Brain microvascular endothelial cell (primary cell): Measurements from ENCODE around the gene NEFH.
A peak's percentile ranks its signal among the peaks of the same experiment; 100 is the strongest.

ENCODE experiments used
- DNase-seq: peaks from one replicate; pipeline ENCODE4 v3.0.0-alpha.2; 2020
- H3K27ac ChIP-seq: fragments of 250-450 bp; sonication (Bioruptor Pico); 2 replicates; pipeline ENCODE4 v1.5.1; 2020; ENCODE audit warnings: mild to moderate bottlenecking, moderate library complexity
- H3K27me3 ChIP-seq: fragments of 250-450 bp; sonication (Bioruptor Pico); replicated peaks from 2 replicates; pipeline ENCODE4 v1.5.1; 2020; ENCODE audit warnings: mild to moderate bottlenecking
- H3K36me3 ChIP-seq: fragments of 250-450 bp; sonication (Bioruptor Pico); replicated peaks from 2 replicates; pipeline ENCODE4 v1.5.1; 2020; ENCODE audit warnings: mild to moderate bottlenecking
- H3K4me3 ChIP-seq: 2 replicates; pipeline ENCODE4 v1.5.1; 2011; ENCODE audit warnings: low read depth, mild to moderate bottlenecking, control low read depth, low read length, moderate library complexity
- CTCF ChIP-seq: IDR thresholded peaks from 2 replicates; pipeline ENCODE4 v1.5.1; 2011; ENCODE audit warnings: low read depth, mild to moderate bottlenecking, moderate library complexity, low read length, control low read depth, inconsistent platforms; ENCODE audit errors: missing control alignments
- in situ Hi-C: cut with HindIII; loops from 2 replicates; pipeline ENCODE4 v1.10.0; 2017; ENCODE audit warnings: low sequenced_read_pairs, low pct_ligation_motif_present

NEFH gene

GRCh38 chr22:29470159-29470855 lies 9.7 kb upstream of the NEFH start:
- in situ Hi-C loops: no loop called here
- H3K4me3 ChIP-seq: peak overlapping the region; percentile 41
- H3K36me3 ChIP-seq: no peaks in the 10 kb centered on the region
- H3K27me3 ChIP-seq: peaks cover 16% of the 10 kb centered on the region
- H3K27ac ChIP-seq: no peak overlapping the region
- DNase-seq: peak; percentile 37
- TF ChIP-seq CTCF: peak; percentile 91

- no peaks in the 10 kb centered on the region for H3K36me3 ChIP-seq
- H3K27ac ChIP-seq: no peak overlapping the region
- H3K4me3 ChIP-seq: no peak overlapping the region
- no peak for TF ChIP-seq CTCF
- H3K27me3 ChIP-seq: peaks cover 23% of the 10 kb centered on the region
- DNase-seq: no peak
- in situ Hi-C loops: no loop called here
These were observed 7.0 kb upstream of the NEFH start for GRCh38 chr22:29473001-29473400.

GRCh38 chr22:29475550-29475949 lies 4.5 kb upstream of the NEFH start:
- Histone ChIP-seq H3K27me3 (peaks cover 30% of the 10 kb centered on the region), H3K36me3 (no peaks in the 10 kb centered on the region), H3K4me3 (no peak overlapping the region), H3K27ac (no peak overlapping the region)
- TF ChIP-seq CTCF: no peak
- in situ Hi-C loops: no loop called here
- DNase-seq: no peak

DNA sequence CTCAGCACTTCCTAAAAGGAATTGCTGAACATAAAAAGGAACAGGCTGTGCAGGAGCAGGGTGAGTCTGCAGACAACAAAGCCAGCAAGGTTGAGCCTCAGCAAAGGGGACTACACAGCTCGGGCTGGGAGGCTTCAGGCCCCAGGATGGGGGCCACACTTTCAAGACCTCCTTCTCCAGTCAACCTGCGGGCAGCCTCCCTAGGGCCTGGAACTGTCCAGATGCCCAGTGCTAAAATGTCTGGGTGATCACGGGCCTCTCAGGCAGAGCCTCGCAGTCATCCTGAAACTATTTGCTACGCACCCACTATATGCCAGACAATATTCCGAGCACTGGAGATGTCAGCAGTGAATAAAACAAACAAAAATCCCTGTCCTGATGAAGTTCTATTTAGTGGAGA lies 3.9 kb upstream of the NEFH start:
- H3K4me3 ChIP-seq: no peak overlapping the region
- DNase-seq: no peak
- in situ Hi-C loops: no loop called here
- TF ChIP-seq CTCF: no peak
- no peak overlapping the region for H3K27ac ChIP-seq
- H3K27me3 ChIP-seq: peaks cover 36% of the 10 kb centered on the region
- H3K36me3 ChIP-seq: no peaks in the 10 kb centered on the region

DNA sequence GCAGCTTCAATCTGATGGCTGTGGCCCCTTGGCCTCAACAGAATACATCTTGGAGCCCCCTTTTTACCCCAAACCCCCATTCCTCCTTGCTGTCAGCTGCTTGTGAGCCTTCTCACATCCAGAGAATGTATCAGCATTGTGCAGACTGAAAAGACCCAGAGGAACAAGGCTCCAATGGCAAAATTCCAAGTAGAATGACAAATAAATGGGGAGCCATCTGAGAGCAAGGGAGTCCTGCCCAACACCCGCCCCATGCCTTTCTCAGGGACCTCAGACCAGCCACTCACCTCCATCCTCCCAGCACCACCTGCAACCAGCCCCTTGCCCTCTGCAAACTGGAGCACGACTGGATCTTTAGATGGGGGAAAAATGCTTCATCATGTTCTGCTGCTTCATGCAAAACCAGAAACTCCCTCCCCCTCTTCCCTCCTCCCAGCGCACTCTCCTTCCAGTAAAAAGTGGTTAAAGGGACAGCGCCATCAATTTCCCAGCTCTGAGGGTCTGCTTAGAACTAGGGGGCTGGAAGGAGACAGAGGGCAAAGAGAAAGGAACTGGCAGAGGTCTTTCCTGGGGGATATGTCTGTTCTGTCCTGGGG lies 2.2 kb upstream of the NEFH start:
- no peak for TF ChIP-seq CTCF
- Histone ChIP-seq H3K27me3 (peaks cover 37% of the 10 kb centered on the region), H3K4me3 (no peak overlapping the region), H3K36me3 (no peaks in the 10 kb centered on the region), H3K27ac (no peak overlapping the region)
- no peak for DNase-seq
- in situ Hi-C loops: no loop called here
